Skeletal muscle tissue (tissue), 4 donors: ENCODE results near the gene NMS. TPM values are rescaled to one million over a fixed set of nuclear protein-coding genes. Genes with fewer than 3 reads are reported as not detected.

Source experiments
- H3K27ac ChIP-seq: one replicate; pipeline ENCODE4 v1.7.0; 2013; ENCODE audit warnings: mild to moderate bottlenecking, low read depth, low read length, inconsistent platforms
- H3K27me3 ChIP-seq, 3 donors: one replicate each; pipeline ENCODE4 v1.7.0; 2013; ENCODE audit warnings: low read length in 3 of 3; ENCODE audit not compliant: control insufficient read depth in 3 of 3, insufficient read depth in 3 of 3
- H3K36me3 ChIP-seq, 3 donors: one replicate each; pipeline ENCODE4 v1.7.0; 2013; ENCODE audit warnings: low read length in 3 of 3; ENCODE audit not compliant: control insufficient read depth in 3 of 3, insufficient read depth in 3 of 3
- H3K4me1 ChIP-seq, 3 donors: one replicate each; pipeline ENCODE4 v1.7.0; 2013; ENCODE audit warnings: low read length in 3 of 3, mild to moderate bottlenecking in 3 of 3; ENCODE audit not compliant: control insufficient read depth in 3 of 3, insufficient read depth in 3 of 3
- H3K4me3 ChIP-seq, 3 donors: one replicate each; pipeline ENCODE4 v1.7.0; 2013; ENCODE audit warnings: low read length in 3 of 3
- H3K9ac ChIP-seq, 3 donors: one replicate each; pipeline ENCODE4 v1.7.0; 2013; ENCODE audit warnings: low read length in 3 of 3, mild to moderate bottlenecking in 3 of 3, moderate library complexity in 2 of 3, low read depth in 1 of 3
- H3K9me3 ChIP-seq, 3 donors: one replicate each; pipeline ENCODE4 v1.7.0; 2013; ENCODE audit warnings: low read length in 3 of 3; ENCODE audit not compliant: control insufficient read depth in 3 of 3
- total RNA-seq: library from RNA; depleted of rRNA; stranded (reverse); fragments of >200 nt; gene quantifications from one replicate; pipeline ENCODE4 v1.2.3, GENCODE V29; 2014
- donor health status: Osteomylitis.

The NMS gene
- total RNA-seq, result not detected

DNA sequence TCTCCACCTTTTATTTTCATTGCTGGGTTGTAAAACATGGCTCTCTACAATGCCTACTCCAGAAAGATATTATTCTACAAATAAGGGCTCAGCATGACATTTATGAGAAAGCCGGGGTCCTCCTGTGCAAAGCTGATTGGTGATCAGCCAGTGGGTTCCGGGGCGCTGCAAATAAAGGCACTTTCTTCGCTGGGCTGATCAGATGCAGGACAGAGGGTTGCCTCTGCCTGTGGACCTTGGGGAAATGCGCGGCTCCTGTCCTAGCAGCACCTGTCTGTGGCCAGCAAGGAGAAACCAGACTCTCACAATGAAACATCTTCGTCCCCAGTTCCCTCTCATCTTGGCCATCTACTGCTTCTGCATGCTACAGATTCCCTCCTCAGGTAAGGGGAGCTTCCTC lies at the start of gene NMS:
Gene NMS (plus strand): TSS at position 301 of the 400 bp plus-strand sequence. CDS start 7 bp downstream, at position 308.
- H3K36me3 ChIP-seq, result no peaks in the 10 kb centered on the region
- H3K27me3 ChIP-seq, result peaks cover 6 to 12% (median 10%) of the 10 kb centered on the region in 3 donors
- no peaks in the 10 kb centered on the region for H3K9me3 ChIP-seq

DNA sequence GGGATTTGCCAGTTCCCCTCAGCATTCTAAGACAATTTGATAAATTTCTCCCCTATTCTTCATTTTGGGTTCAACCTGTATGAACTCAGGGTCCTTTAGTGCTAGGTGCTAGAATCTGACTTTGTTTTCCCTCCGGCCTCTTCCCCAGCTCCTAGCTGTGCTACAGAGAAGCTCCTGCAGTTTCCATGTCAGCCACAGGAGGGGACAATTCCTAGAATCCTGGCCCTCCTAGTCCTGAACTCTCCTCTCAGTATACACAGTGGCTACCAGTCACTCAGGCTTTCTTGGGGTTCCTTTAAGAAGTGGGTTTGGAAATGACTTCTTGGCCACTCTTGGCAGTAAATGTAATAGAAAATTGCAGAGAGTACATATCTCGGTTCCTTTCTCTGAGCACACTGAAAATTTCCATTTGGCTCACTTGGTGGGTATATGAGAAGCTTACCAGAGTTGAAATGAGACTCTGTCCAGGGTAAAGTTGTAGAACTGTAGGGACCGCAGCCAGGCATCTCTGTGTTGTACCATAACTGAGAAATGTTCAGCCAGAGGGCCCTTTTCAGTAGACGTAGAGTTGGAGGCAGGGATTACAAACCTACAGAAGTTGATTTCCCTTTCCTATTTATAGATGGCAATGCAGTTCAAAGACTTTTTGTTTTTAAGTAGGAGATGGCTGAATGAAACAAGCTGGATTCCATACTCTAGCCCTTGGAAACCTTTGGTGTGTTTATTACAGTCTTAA lies 47.8 kb upstream of the NMS start:
- Histone ChIP-seq H3K9me3 (no peaks in the 10 kb centered on the region), H3K27ac (no peak overlapping the region), H3K4me3 (no peak overlapping the region)

More for the DNA sequence above, at the start of gene NMS:
- H3K4me1 ChIP-seq, result no peaks in the 10 kb centered on the region
- H3K4me3 ChIP-seq, result no peak within 1 kb of the TSS
- no peak within 1 kb of the TSS for H3K9ac ChIP-seq
- H3K27ac ChIP-seq, result no peak within 1 kb of the TSS

DNA sequence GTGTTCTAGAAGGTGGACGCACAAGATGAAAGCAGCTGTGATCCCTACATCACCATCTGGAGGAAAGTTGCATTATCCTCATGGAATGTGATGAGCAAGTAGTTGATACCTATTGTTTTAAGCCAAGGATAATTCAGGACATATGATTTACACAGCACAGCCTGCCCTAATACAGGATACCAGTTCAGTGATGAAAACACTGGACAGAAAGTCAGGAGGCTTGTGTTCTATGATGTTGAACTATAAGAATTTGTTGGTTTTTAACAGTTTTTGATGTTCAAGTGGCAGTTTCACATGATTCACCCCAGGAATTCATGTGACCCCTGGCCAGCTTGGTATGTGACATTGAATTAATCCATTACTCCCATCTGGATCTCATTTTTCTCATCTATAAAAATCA lies 46.7 kb upstream of the NMS start:
- H3K4me3 ChIP-seq, result no peak overlapping the region
- no peak overlapping the region for H3K27ac ChIP-seq
- H3K9ac ChIP-seq, result no peak overlapping the region
- no peaks in the 10 kb centered on the region for H3K27me3 ChIP-seq
- no peaks in the 10 kb centered on the region for H3K36me3 ChIP-seq
- H3K9me3 ChIP-seq, result no peaks in the 10 kb centered on the region
- H3K4me1 ChIP-seq, result no peaks in the 10 kb centered on the region

More for the DNA sequence above, 47.8 kb upstream of the NMS start:
- no peak overlapping the region for H3K9ac ChIP-seq
- H3K27me3 ChIP-seq, result no peaks in the 10 kb centered on the region
- H3K4me1 ChIP-seq, result no peaks in the 10 kb centered on the region
- H3K36me3 ChIP-seq, result no peaks in the 10 kb centered on the region

DNA sequence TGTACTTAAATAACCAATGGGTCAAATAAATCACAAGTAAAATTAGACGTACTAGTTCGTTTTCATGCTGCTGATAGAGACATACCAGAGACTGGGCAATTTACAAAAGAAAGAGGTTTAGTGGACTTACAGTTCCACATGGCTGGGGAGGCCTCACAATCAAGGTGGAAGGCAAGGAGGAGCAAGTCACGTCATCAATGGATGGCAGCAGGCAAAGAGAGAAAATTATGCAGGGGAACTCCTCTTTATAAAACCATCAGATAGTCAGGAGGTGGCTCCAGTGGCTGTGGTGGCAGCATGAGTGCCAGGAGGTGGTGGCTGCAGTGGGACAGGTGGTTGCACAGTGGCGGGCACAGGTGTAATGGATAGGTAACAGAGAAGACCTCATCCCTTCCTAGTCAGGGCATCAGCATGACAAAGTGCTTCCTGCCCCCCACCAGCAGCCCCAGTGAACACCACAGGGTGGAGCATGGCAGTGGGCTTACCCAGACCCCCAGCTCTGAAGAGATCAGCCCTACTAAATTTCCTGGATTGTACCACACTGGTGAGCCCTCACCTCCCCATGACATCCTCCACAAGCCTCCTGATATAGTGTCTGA lies 45.9 kb upstream of the NMS start:
- H3K9me3 ChIP-seq, result no peaks in the 10 kb centered on the region
- no peak overlapping the region for H3K9ac ChIP-seq
- no peaks in the 10 kb centered on the region for H3K36me3 ChIP-seq
- H3K4me3 ChIP-seq, result no peak overlapping the region
- H3K27me3 ChIP-seq, result no peaks in the 10 kb centered on the region
- H3K27ac ChIP-seq, result no peak overlapping the region
- no peaks in the 10 kb centered on the region for H3K4me1 ChIP-seq

DNA sequence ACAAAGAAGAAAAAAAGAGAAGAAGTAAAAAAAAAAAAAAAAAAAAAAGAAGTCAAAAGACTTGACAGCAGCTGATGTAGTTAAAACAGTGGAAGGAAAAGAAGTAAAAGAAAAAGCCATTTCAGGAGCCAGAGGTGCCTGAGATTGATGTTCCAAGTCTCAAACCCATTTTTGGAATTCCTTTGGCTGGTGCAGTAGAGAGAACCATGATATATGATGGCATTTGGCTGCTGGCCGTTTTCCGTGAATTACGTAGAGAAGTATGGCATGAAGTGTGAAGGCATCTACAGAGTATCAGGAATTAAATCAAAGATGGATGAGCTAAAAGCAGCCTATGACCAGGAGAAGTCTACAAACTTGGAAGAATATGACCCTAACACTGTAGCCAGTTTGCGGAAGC lies 45.2 kb upstream of the NMS start:
- H3K27ac ChIP-seq, result no peak overlapping the region

GRCh38 chr2:100425573-100426383 lies 44.5 kb upstream of the NMS start:
- Histone ChIP-seq H3K4me3 (no peak overlapping the region), H3K27me3 (no peaks in the 10 kb centered on the region), H3K27ac (no peak overlapping the region), H3K36me3 (no peaks in the 10 kb centered on the region), H3K4me1 (no peaks in the 10 kb centered on the region), H3K9ac (no peak overlapping the region), H3K9me3 (peaks cover 0 to 3% (median 0%) of the 10 kb centered on the region in 3 donors)

More for the DNA sequence above, 45.2 kb upstream of the NMS start:
- Histone ChIP-seq H3K4me1 (no peaks in the 10 kb centered on the region), H3K27me3 (no peaks in the 10 kb centered on the region), H3K36me3 (no peaks in the 10 kb centered on the region), H3K4me3 (no peak overlapping the region), H3K9ac (no peak overlapping the region), H3K9me3 (no peaks in the 10 kb centered on the region)

- H3K27ac ChIP-seq, result no peak overlapping the region
- no peak overlapping the region for H3K9ac ChIP-seq
- no peaks in the 10 kb centered on the region for H3K4me1 ChIP-seq
- no peak overlapping the region for H3K4me3 ChIP-seq
- H3K36me3 ChIP-seq, result no peaks in the 10 kb centered on the region
- peaks cover 0 to 3% (median 0%) of the 10 kb centered on the region in 3 donors for H3K9me3 ChIP-seq
- H3K27me3 ChIP-seq, result no peaks in the 10 kb centered on the region
Measured at GRCh38 chr2:100426384-100426720, 43.9 kb upstream of the NMS start.

DNA sequence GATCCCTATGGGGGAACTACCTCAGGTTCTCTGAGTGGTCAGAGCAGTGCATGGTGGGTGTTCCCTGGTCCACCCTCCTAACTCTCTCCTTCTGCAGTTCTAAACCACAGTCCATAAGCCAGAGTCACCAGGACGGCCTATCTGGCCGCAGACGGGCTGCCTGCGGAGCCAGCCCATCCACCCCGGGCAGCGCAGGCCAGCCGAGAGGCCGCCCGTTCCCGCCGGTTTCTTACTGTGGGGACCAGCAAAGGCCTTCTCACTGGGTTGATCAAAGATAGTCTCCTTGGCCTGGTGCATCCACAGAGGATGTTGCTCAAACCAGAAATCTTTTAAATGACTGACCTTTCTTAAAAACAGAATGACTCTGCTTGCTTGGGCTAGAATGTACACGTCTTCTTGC lies 43.2 kb upstream of the NMS start:
- H3K4me1 ChIP-seq, result no peaks in the 10 kb centered on the region
- no peak overlapping the region for H3K9ac ChIP-seq
- H3K27me3 ChIP-seq, result no peaks in the 10 kb centered on the region
- no peak overlapping the region for H3K27ac ChIP-seq
- H3K9me3 ChIP-seq, result peaks cover 0 to 3% (median 0%) of the 10 kb centered on the region in 3 donors
- no peaks in the 10 kb centered on the region for H3K36me3 ChIP-seq
- H3K4me3 ChIP-seq, result no peak overlapping the region

DNA sequence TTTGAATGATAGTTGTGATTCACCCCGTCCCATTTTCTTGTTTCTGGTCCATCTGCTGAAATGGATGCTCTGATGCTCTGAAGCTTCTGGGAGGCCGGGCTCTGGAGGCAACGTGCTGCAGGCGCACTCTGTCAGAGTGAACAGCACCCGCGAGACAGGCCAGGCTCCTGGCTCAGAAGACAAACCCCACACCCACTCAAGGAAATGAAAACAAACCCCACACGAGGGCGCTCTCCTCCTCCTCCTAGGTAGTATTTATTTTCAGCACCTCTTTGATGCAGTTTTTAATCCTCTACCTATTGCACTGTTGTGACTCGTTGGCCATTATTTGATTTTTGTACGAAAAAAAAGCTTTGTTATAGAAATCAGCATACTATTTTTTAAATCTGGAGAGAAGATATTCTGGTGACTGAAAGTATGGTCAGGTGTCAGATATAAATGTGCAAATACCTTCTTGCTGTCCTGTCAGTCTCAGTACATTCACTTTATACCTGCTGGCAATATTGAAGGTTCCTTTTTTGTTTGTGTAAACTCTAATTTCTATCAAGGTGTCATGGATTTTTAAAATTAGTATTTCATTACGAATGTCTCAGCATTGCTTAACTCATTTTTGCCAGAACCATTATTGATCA lies 42.5 kb upstream of the NMS start:
- no peak overlapping the region for H3K4me3 ChIP-seq
- no peaks in the 10 kb centered on the region for H3K4me1 ChIP-seq
- no peak overlapping the region for H3K27ac ChIP-seq
- peaks cover 0 to 3% (median 0%) of the 10 kb centered on the region in 3 donors for H3K9me3 ChIP-seq
- H3K36me3 ChIP-seq, result no peaks in the 10 kb centered on the region
- H3K27me3 ChIP-seq, result no peaks in the 10 kb centered on the region
- H3K9ac ChIP-seq, result no peak overlapping the region
